A549 (cell line): ENCODE data around the gene SREBF1. TPM values are rescaled to one million over a fixed set of nuclear protein-coding genes. Genes with fewer than 3 reads are reported as not detected.

ENCODE experiments used
- ATAC-seq, 2 experiments: fragments of 200-7000 bp in 1 of 2; fragments of >200 bp in 1 of 2; cut with Nextera tagmentation in 1 of 2; cut with Tn5 transposase in 1 of 2; 3 replicates each; pipeline versions ENCODE4 v1.8.0 to v1.9.1; 2018 to 2020; ENCODE audit warnings: mild to moderate bottlenecking in 1 of 2, moderate library complexity in 1 of 2
- CTCF ChIA-PET: fragments of 300-600 bp; sonication (Branson Sonifier 250); formaldehyde crosslinking; extraction: SDS; loops from one replicate; lab custom pipeline; 2021; ENCODE audit warnings: antibody characterized with exemption, inconsistent platforms; lab: Yijun Ruan, JAX
- POLR2A ChIA-PET: fragments of 350-600 bp; formaldehyde crosslinking; extraction: SDS; loops from one replicate; lab custom pipeline; 2021; ENCODE audit warnings: antibody characterized with exemption, inconsistent platforms; lab: Yijun Ruan, JAX
- DNase-seq, 2 experiments: peaks; one replicate each; pipeline versions ENCODE4 v3.0.0 to v3.0.0-alpha.2; 2011 to 2016; ENCODE audit warnings: low read depth in 1 of 2, low spot score in 1 of 2
- FAIRE-seq: peaks from 2 replicates; lab custom pipeline; 2011; peaks lifted over from hg19 to GRCh38; lab: Jason Lieb, UNC
- H3K27ac ChIP-seq, 2 experiments: fragments of >200 bp; sonication (Bioruptor Twin); formaldehyde crosslinking; 3 replicates each; pipeline ENCODE4 v1.5.1; 2016 to 2017
- H3K4me1 ChIP-seq: fragments of >200 bp; sonication (Bioruptor Twin); formaldehyde crosslinking; 3 replicates; pipeline ENCODE4 v1.6.1; 2016
- H3K4me2 ChIP-seq: fragments of >200 bp; sonication (Bioruptor Twin); formaldehyde crosslinking; 3 replicates; pipeline ENCODE4 v1.6.1; 2016
- H3K4me3 ChIP-seq: fragments of >200 bp; sonication (Bioruptor Twin); formaldehyde crosslinking; 3 replicates; pipeline ENCODE4 v1.5.1; 2016
- H3K9me3 ChIP-seq: fragments of >200 bp; sonication (Bioruptor Twin); formaldehyde crosslinking; 3 replicates; pipeline ENCODE4 v1.6.1; 2016
- CHD2 ChIP-seq: fragments of 150-350 bp; IDR thresholded peaks from 2 replicates; pipeline ENCODE4 v1.6.1; 2014; ENCODE audit warnings: low read length; ENCODE audit not compliant: partially characterized antibody
- EHF ChIP-seq: fragments of 250-450 bp; sonication (Bioruptor Pico); IDR thresholded peaks from 2 replicates; pipeline ENCODE4 v1.5.0; 2020; ENCODE audit warnings: mild to moderate bottlenecking
- EP300 ChIP-seq, 2 experiments: fragments of >200 bp; sonication (Bioruptor Twin); formaldehyde crosslinking; IDR thresholded peaks; 2 replicates in 1 of 2; 3 replicates in 1 of 2; pipeline ENCODE4 v1.6.1; 2016 to 2017
- FOSB ChIP-seq: fragments of 250-450 bp; sonication (Bioruptor Pico); IDR thresholded peaks from 2 replicates; pipeline ENCODE4 v1.5.0; 2020; ENCODE audit warnings: mild to moderate bottlenecking, moderate library complexity
- FOSL2 ChIP-seq, 2 experiments: fragments of 450-650 bp in 1 of 2; fragments of >200 bp in 1 of 2; sonication (Bioruptor Twin) in 1 of 2; formaldehyde crosslinking; IDR thresholded peaks; 2 replicates each; pipeline versions ENCODE4 v1.5.0 to v1.6.1; 2016 to 2020; ENCODE audit warnings: mild to moderate bottlenecking in 1 of 2, moderate library complexity in 1 of 2
- HOXA7 ChIP-seq: fragments of 250-450 bp; sonication (Bioruptor Pico); IDR thresholded peaks from 2 replicates; pipeline ENCODE4 v1.5.0; 2020; ENCODE audit warnings: mild to moderate bottlenecking, moderate library complexity
- JUN ChIP-seq, 2 experiments: fragments of >200 bp; sonication (Bioruptor Twin); formaldehyde crosslinking; IDR thresholded peaks; 2 replicates in 1 of 2; 3 replicates in 1 of 2; pipeline ENCODE4 v1.6.1; 2016 to 2017
- NPAS2 ChIP-seq: fragments of 250-450 bp; sonication (Bioruptor Pico); IDR thresholded peaks from 2 replicates; pipeline ENCODE4 v1.8.0; 2022; ENCODE audit warnings: mild to moderate bottlenecking, moderate library complexity, borderline replicate concordance
- RARB ChIP-seq: fragments of 250-450 bp; sonication (Bioruptor Pico); IDR thresholded peaks from 2 replicates; pipeline ENCODE4 v1.8.0; 2021; ENCODE audit warnings: mild to moderate bottlenecking, moderate library complexity
- RCOR1 ChIP-seq: fragments of 150-350 bp; IDR thresholded peaks from 2 replicates; pipeline ENCODE4 v1.6.1; 2014; ENCODE audit warnings: antibody characterized with exemption, low read length, low read depth
- RNF2 ChIP-seq: fragments of 200-600 bp; sonication (generic); IDR thresholded peaks from 2 replicates; pipeline ENCODE4 v1.6.1; 2016; ENCODE audit warnings: low read depth, mild to moderate bottlenecking, antibody characterized with exemption, moderate library complexity, borderline replicate concordance
- SREBF2 ChIP-seq: fragments of 450-650 bp; IDR thresholded peaks from 2 replicates; pipeline ENCODE4 v1.6.1; 2014; ENCODE audit warnings: mild to moderate bottlenecking, moderate library complexity
- TFCP2L1 ChIP-seq: fragments of 250-450 bp; sonication (Bioruptor Pico); IDR thresholded peaks from 2 replicates; pipeline ENCODE4 v1.5.0; 2021; ENCODE audit warnings: mild to moderate bottlenecking
- TP53 ChIP-seq: fragments of 250-450 bp; sonication (Bioruptor Pico); IDR thresholded peaks from 2 replicates; pipeline ENCODE4 v1.5.0; 2021; ENCODE audit warnings: mild to moderate bottlenecking, moderate library complexity
- ZNF302 ChIP-seq: fragments of 250-450 bp; sonication (Bioruptor Pico); IDR thresholded peaks from 2 replicates; pipeline ENCODE4 v1.9.0; 2021; ENCODE audit warnings: inconsistent platforms, mild to moderate bottlenecking, moderate library complexity
- WGBS: methylation state at CpG from one replicate; pipeline ENCODE4 v1.1.6; 2017; ENCODE audit errors: missing lambda C conversion rate; 5-methylcytosine and 5-hydroxymethylcytosine counted together
- polyA plus RNA-seq, 4 experiments: library from polyadenylated mRNA; depleted of rRNA in 3 of 4; stranded (reverse); fragments of >200 nt; fragmentation: RNase III in 1 of 4; extraction: RNeasy Plus Mini Kit Qiagen cat#74134 plus additional on column Dnase treatment in 1 of 4; gene quantifications; 2 replicates in 3 of 4; 3 replicates in 1 of 4; pipeline ENCODE4 v1.2.3, GENCODE V29; 2011 to 2017
- TF ChIP-seq, protein P1 (sequence below): fragments of 250-450 bp; sonication (Bioruptor Pico); IDR thresholded peaks from 2 replicates; pipeline ENCODE4 v1.5.0; 2021; ENCODE audit warnings: mild to moderate bottlenecking, moderate library complexity, borderline replicate concordance
- TF ChIP-seq, protein P2 (sequence below): fragments of 450-650 bp; IDR thresholded peaks from 2 replicates; pipeline ENCODE4 v1.6.1; 2014; ENCODE audit warnings: antibody characterized with exemption
- TF ChIP-seq, protein P3 (sequence below): fragments of 250-450 bp; sonication (Bioruptor Pico); IDR thresholded peaks from 2 replicates; pipeline ENCODE4 v1.5.0; 2020; ENCODE audit warnings: low read depth, mild to moderate bottlenecking, moderate library complexity
- TF ChIP-seq, protein P4 (sequence below): IDR thresholded peaks from 2 replicates; pipeline ENCODE4 v1.6.1; 2012; ENCODE audit warnings: low read depth, borderline replicate concordance
- TF ChIP-seq, protein P5 (sequence below): IDR thresholded peaks from 2 replicates; pipeline ENCODE4 v1.6.1; 2012
- TF ChIP-seq, protein P6 (sequence below): fragments of >200 bp; sonication (Bioruptor Twin); formaldehyde crosslinking; IDR thresholded peaks from 3 replicates; pipeline ENCODE4 v1.5.1; 2016
- TF ChIP-seq, protein P7 (sequence below): IDR thresholded peaks from 2 replicates; pipeline ENCODE4 v1.6.1; 2012
- TF ChIP-seq, protein P8 (sequence below): fragments of 150-350 bp; IDR thresholded peaks from 2 replicates; pipeline ENCODE4 v1.6.1; 2014; ENCODE audit warnings: low read depth, mild to moderate bottlenecking, low read length

SREBF1 gene
- polyA plus RNA-seq, 2 of the 4 experiments (the other 2 are of a cell fraction): 47.4 to 159 TPM

DNA sequence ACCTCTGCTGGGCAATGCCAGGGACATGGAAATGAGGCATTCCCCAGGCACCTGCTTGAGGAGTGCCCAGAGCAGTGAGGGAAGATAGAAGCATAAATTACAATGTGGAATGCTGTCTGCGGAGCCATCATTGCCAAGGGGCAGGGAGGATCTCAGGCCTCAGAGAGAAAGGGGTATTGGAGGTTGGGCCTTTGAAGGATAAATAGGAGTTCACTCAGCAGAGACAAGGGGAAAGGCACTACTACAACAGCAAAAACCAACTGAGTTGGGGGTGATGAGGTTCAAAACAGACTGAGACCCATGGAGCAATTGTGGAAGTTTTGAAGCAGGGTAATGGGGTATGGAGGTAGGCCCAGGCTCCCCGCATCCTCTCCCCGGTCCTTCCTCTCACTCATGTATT, 32.8 kb downstream of the SREBF1 start:
- no peak for ATAC-seq
- POLR2A ChIA-PET: no interaction called here
- Histone ChIP-seq H3K4me2 (no peak overlapping the region), H3K4me1 (peaks cover 9% of the 10 kb centered on the region; the same call in 1 of the 3 replicates), H3K9me3 (no peaks in the 10 kb centered on the region), H3K4me3 (no peak overlapping the region)
- no peak for FAIRE-seq
- CTCF ChIA-PET: interaction anchor here (1.0 to 30.5 kb wide), 5 partner anchors 9 to 115 kb away, joined by 3 to 859 read pairs (median 4); no protein-coding TSS in a partner anchor
- 98% methylated on average over 3 of the region's 3 CpGs for WGBS
- TF ChIP-seq, protein P1, sequence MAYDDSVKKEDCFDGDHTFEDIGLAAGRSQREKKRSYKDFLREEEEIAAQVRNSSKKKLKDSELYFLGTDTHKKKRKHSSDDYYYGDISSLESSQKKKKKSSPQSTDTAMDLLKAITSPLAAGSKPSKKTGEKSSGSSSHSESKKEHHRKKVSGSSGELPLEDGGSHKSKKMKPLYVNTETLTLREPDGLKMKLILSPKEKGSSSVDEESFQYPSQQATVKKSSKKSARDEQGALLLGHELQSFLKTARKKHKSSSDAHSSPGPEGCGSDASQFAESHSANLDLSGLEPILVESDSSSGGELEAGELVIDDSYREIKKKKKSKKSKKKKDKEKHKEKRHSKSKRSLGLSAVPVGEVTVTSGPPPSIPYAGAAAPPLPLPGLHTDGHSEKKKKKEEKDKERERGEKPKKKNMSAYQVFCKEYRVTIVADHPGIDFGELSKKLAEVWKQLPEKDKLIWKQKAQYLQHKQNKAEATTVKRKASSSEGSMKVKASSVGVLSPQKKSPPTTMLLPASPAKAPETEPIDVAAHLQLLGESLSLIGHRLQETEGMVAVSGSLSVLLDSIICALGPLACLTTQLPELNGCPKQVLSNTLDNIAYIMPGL: no peak
- TF ChIP-seq NPAS2 (CRISPR knock-in tag): no peak
- TF ChIP-seq ZNF302 (CRISPR knock-in tag): no peak
- no peak for TF ChIP-seq TFCP2L1 (CRISPR knock-in tag)
- no peak for TF ChIP-seq SREBF2
- TF ChIP-seq CHD2: no peak
- no peak for TF ChIP-seq RNF2
- TF ChIP-seq FOSB: no peak
- TF ChIP-seq, protein P2, sequence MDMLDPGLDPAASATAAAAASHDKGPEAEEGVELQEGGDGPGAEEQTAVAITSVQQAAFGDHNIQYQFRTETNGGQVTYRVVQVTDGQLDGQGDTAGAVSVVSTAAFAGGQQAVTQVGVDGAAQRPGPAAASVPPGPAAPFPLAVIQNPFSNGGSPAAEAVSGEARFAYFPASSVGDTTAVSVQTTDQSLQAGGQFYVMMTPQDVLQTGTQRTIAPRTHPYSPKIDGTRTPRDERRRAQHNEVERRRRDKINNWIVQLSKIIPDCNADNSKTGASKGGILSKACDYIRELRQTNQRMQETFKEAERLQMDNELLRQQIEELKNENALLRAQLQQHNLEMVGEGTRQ: no peak
- TF ChIP-seq, protein P3, sequence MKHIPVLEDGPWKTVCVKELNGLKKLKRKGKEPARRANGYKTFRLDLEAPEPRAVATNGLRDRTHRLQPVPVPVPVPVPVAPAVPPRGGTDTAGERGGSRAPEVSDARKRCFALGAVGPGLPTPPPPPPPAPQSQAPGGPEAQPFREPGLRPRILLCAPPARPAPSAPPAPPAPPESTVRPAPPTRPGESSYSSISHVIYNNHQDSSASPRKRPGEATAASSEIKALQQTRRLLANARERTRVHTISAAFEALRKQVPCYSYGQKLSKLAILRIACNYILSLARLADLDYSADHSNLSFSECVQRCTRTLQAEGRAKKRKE: no peak
- no peak for TF ChIP-seq RARB (CRISPR knock-in tag)
- no peak for TF ChIP-seq EP300 (IDR thresholded peaks at IDR 0.05)
- TF ChIP-seq, protein P4, sequence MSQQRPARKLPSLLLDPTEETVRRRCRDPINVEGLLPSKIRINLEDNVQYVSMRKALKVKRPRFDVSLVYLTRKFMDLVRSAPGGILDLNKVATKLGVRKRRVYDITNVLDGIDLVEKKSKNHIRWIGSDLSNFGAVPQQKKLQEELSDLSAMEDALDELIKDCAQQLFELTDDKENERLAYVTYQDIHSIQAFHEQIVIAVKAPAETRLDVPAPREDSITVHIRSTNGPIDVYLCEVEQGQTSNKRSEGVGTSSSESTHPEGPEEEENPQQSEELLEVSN: no peak
- TF ChIP-seq, protein P5, sequence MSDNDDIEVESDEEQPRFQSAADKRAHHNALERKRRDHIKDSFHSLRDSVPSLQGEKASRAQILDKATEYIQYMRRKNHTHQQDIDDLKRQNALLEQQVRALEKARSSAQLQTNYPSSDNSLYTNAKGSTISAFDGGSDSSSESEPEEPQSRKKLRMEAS: no peak
- TF ChIP-seq, protein P6, sequence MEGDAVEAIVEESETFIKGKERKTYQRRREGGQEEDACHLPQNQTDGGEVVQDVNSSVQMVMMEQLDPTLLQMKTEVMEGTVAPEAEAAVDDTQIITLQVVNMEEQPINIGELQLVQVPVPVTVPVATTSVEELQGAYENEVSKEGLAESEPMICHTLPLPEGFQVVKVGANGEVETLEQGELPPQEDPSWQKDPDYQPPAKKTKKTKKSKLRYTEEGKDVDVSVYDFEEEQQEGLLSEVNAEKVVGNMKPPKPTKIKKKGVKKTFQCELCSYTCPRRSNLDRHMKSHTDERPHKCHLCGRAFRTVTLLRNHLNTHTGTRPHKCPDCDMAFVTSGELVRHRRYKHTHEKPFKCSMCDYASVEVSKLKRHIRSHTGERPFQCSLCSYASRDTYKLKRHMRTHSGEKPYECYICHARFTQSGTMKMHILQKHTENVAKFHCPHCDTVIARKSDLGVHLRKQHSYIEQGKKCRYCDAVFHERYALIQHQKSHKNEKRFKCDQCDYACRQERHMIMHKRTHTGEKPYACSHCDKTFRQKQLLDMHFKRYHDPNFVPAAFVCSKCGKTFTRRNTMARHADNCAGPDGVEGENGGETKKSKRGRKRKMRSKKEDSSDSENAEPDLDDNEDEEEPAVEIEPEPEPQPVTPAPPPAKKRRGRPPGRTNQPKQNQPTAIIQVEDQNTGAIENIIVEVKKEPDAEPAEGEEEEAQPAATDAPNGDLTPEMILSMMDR: no peak
- no peak for TF ChIP-seq EHF (CRISPR knock-in tag)
- no peak for TF ChIP-seq FOSL2 (IDR thresholded peaks at IDR 0.05)
- no peak for TF ChIP-seq FOSL2 (CRISPR knock-in tag; IDR thresholded peaks at IDR 0.05)
- TF ChIP-seq, all 56 proteins: peak for 0
- no peak overlapping the region for H3K27ac ChIP-seq
- DNase-seq: no peak

DNA sequence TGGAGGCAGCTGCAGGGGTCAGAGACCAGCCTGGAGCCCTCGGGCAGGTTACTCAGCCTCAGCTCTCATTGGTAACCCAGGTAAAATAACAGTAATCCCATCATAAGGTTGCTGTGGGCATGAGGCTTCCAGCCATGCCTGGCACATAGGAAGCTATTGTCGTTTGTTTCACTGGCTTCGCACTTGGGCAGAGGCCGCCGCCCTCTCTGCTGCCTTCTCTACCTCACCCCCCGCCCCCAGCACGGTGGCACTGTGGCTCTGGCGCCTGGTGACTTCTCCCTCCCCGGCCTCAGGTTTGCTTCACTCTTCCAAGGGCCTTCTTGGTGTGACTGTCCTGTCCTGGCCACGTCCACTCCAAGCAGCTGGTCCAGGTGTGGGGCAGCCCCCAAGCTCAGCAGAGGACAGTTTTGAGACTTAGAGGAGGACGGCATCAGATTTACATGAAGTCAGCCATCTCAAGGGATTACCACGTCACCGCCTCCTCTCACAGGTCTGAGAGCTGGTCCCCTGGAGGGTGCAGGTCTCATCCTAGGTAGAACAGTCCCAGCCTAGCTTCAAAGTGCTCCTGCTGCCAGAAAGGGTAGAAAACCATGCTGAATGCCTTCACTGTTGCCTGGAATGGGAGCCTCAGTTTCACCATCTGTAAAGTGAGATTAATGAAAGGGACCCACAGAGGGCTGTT, 34.8 kb downstream of the SREBF1 start:
- no peak for FAIRE-seq
- WGBS: 87% methylated on average over 13 of the region's 13 CpGs
- DNase-seq: no peak
- Histone ChIP-seq H3K4me2 (no peak overlapping the region), H3K27ac (no peak overlapping the region), H3K4me1 (0 out of 3 replicates have a peak, but pooled peaks cover 3% of the 10 kb centered on the region), H3K4me3 (no peak overlapping the region), H3K9me3 (no peaks in the 10 kb centered on the region)
- ChIA-PET POLR2A (interaction anchor here (1.2 kb wide), 1 partner anchor 117 kb away, joined by 3 read pairs; no protein-coding TSS in a partner anchor), CTCF (interaction anchor here (0.6 to 4.3 kb wide), 11 partner anchors 11 to 161 kb away, joined by 3 to 46 read pairs (median 4); partner anchors contain the start of gene SREBF1)
- no peak for TF ChIP-seq JUN (IDR thresholded peaks at IDR 0.05)
- TF ChIP-seq, protein P7, sequence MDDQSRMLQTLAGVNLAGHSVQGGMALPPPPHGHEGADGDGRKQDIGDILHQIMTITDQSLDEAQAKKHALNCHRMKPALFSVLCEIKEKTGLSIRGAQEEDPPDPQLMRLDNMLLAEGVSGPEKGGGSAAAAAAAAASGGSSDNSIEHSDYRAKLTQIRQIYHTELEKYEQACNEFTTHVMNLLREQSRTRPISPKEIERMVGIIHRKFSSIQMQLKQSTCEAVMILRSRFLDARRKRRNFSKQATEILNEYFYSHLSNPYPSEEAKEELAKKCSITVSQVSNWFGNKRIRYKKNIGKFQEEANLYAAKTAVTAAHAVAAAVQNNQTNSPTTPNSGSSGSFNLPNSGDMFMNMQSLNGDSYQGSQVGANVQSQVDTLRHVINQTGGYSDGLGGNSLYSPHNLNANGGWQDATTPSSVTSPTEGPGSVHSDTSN: no peak
- TF ChIP-seq, protein P2: no peak
- TF ChIP-seq RCOR1: no peak
- TF ChIP-seq EHF (CRISPR knock-in tag): no peak
- TF ChIP-seq TP53 (CRISPR knock-in tag): no peak
- TF ChIP-seq HOXA7: no peak
- TF ChIP-seq, protein P8, sequence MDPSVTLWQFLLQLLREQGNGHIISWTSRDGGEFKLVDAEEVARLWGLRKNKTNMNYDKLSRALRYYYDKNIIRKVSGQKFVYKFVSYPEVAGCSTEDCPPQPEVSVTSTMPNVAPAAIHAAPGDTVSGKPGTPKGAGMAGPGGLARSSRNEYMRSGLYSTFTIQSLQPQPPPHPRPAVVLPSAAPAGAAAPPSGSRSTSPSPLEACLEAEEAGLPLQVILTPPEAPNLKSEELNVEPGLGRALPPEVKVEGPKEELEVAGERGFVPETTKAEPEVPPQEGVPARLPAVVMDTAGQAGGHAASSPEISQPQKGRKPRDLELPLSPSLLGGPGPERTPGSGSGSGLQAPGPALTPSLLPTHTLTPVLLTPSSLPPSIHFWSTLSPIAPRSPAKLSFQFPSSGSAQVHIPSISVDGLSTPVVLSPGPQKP: no peak
- ATAC-seq: no peak
